GM12873 (cell line): Measurements from ENCODE around the gene AGL.

Experiments
- TF ChIP-seq, protein P1 (sequence below): IDR thresholded peaks from 2 replicates; pipeline ENCODE4 v1.5.1; 2012; ENCODE audit warnings: low read depth, mild to moderate bottlenecking, moderate library complexity, low read length, control low read depth; ENCODE audit not compliant: insufficient read depth; ENCODE audit errors: missing control alignments

The AGL gene

GRCh38 chr1:99816656-99817055 is 33.5 kb upstream of the AGL start:
- TF ChIP-seq, protein P1, sequence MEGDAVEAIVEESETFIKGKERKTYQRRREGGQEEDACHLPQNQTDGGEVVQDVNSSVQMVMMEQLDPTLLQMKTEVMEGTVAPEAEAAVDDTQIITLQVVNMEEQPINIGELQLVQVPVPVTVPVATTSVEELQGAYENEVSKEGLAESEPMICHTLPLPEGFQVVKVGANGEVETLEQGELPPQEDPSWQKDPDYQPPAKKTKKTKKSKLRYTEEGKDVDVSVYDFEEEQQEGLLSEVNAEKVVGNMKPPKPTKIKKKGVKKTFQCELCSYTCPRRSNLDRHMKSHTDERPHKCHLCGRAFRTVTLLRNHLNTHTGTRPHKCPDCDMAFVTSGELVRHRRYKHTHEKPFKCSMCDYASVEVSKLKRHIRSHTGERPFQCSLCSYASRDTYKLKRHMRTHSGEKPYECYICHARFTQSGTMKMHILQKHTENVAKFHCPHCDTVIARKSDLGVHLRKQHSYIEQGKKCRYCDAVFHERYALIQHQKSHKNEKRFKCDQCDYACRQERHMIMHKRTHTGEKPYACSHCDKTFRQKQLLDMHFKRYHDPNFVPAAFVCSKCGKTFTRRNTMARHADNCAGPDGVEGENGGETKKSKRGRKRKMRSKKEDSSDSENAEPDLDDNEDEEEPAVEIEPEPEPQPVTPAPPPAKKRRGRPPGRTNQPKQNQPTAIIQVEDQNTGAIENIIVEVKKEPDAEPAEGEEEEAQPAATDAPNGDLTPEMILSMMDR = no peak

- TF ChIP-seq, protein P1 = no peak
Observed at GRCh38 chr1:99818063-99818699, 32.0 kb upstream of the AGL start.

DNA sequence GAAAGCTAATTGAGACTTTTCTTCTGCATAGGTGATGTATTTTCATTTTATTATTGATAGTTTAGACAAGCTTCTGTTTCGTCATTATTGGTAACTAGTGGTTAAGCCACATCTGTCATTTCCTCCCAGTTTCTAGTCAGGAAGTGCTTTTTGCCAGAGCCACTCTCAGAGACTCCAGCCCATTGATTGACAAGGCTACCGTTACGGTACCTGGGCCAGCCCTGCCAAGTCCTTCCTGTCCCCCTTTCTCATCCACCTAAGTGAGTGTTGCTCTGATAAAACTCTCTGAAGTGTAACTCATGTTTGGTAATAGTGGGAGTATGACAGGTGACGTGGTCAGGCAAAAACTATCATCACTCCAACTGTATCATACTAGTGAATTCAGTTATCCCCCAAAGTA is 29.6 kb upstream of the AGL start:
- TF ChIP-seq, protein P1 = no peak

GRCh38 chr1:99825098-99825497 is 25.1 kb upstream of the AGL start:
- TF ChIP-seq, protein P1 = no peak

DNA sequence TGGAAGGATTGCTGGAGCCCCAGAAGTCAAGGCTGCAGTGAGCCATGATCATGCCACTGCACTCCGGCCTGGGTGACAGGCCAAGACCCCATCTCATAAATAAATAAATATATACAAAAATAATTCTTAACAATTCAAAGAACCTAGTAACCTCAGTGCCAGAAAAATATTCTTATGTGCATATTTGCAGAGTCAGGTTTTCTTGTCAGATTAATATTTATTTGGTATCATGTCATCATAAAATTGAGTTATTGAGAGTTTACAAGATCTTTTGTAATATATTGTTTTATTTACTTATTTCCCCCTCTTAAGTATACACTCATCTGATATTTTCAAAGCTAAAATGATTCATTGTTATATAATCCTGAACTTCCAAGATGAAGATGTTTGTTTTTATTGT is 24.5 kb upstream of the AGL start:
- TF ChIP-seq, protein P1 = no peak

DNA sequence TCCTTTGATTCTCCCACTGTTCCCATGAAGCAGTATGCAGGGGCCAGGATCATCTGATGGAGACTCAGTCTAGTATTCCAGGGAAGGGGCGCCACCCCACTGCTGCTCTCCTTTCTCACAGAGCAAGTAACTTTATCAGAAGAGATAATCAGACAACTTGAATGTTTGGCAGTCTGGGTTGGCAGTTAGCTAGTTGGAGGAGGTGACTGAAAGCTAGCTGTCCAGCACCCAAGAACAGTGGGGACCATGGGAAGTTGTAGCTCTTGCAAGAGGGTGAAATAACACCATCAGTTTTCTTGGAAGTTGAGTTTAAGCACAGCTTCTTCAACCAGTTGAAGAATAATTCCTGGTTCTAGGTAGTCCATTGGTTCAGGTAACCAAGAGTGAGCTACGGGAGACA is 22.2 kb upstream of the AGL start:
- TF ChIP-seq, protein P1 = no peak

- TF ChIP-seq, protein P1 = no peak
Observed at GRCh38 chr1:99829269-99829668, 20.9 kb upstream of the AGL start.
